ENCODE data around the gene LHX2.

LHX2 gene

DNA sequence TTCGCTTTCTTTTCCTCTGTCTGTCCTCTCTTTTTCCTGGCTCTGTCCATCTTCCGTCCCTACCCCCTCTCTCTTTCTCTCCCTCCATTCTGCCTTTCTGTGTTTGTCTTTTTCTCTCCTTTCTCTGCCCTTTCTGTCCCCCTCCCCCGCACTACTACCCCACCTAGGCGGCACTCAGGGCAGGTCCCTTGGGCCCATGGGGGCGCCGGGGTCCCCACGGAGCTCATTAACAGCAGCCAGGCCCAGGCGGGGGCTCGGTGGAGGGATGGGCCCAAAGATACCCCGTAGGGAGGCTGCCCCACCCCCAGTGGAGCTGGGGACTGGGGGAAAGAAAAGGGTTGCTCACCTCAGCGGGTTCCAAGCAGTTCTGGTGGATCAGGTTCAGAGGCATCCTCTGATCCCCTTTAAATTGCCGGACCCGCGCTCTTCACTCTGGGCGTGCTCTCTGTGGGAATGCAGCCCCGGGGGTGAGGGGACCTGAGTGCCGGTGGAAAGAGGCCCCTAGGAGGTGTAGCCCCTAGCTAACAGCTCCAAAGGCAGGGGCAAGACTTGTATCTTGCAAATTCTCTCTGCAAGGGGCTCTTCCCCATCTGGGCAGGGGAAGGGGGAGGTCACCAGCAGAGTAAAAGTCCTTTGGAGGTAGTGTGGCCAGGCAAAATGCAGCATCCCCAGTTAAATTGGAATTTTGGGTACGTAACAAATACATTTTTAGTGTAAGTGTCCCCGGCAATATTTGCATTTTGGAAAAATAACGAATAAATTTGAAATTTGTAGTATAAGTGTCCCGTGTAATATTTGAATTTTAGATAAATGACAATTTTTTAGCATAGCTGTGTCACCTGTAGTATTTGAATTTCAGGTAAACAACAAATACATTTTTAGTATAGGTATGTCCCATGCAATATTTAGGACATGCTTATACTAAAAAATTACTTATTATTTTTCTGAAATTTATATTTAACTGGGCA, 7.4 kb downstream of the LHX2 start:
- DNase-seq (ENCODE audit: low read depth in 1 of 2, low spot score in 1 of 2) = no peak
- in situ Hi-C loops (cut with HindIII; ENCODE audit: low pct_unique_long_range_greater_than_20kb, low sequenced_read_pairs) = no loop called here
- TF ChIP-seq JUND (IDR thresholded peaks at IDR 0.05; ENCODE audit: low read depth) = no peak

- no peak for DNase-seq (ENCODE audit: low read depth in 1 of 2, low spot score in 1 of 2)
- in situ Hi-C loops (cut with HindIII; ENCODE audit: low pct_unique_long_range_greater_than_20kb, low sequenced_read_pairs) = no loop called here
- no peak for TF ChIP-seq JUND (IDR thresholded peaks at IDR 0.05; ENCODE audit: low read depth)
These were observed 8.4 kb downstream of the LHX2 start for GRCh38 chr9:124019771-124020519.

- no peak for TF ChIP-seq JUND (IDR thresholded peaks at IDR 0.05; ENCODE audit: low read depth)
- in situ Hi-C loops (cut with HindIII; ENCODE audit: low pct_unique_long_range_greater_than_20kb, low sequenced_read_pairs) = no loop called here
- DNase-seq (ENCODE audit: low read depth in 1 of 2, low spot score in 1 of 2) = no peak
These were observed 9.2 kb downstream of the LHX2 start for GRCh38 chr9:124020520-124021384.

- no peak for TF ChIP-seq JUND (IDR thresholded peaks at IDR 0.05; ENCODE audit: low read depth)
- in situ Hi-C loops (cut with HindIII; ENCODE audit: low pct_unique_long_range_greater_than_20kb, low sequenced_read_pairs) = no loop called here
- DNase-seq (ENCODE audit: low read depth in 1 of 2, low spot score in 1 of 2) = no peak
These were observed 9.8 kb downstream of the LHX2 start for GRCh38 chr9:124021385-124021769.

- DNase-seq (ENCODE audit: low read depth in 1 of 2, low spot score in 1 of 2) = no peak
- in situ Hi-C loops (cut with HindIII; ENCODE audit: low pct_unique_long_range_greater_than_20kb, low sequenced_read_pairs) = no loop called here
These were observed 10.9 kb downstream of the LHX2 start for GRCh38 chr9:124022201-124023121.

DNA sequence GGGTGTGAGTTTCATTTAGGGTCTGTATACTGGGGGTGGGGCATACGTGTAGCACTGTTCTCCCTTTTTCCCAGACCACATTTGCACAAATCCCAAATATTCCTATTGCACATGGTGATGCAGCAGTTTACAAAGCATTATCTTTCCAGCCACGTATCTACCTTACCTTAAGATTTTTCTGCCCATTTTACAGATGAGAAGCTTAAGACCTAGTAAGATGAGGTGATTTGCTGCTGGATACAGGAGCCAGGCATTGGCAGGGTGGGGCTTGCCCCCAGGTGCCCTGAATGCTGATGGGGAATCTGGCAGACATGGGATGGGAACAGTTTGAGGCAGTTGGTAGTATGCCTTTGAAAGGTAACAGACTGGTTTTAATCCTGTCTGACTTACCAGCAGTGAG, 12.5 kb downstream of the LHX2 start:
- no peak for TF ChIP-seq JUND (IDR thresholded peaks at IDR 0.05; ENCODE audit: low read depth)
- DNase-seq (ENCODE audit: low read depth in 1 of 2, low spot score in 1 of 2) = no peak
- in situ Hi-C loops (cut with HindIII; ENCODE audit: low pct_unique_long_range_greater_than_20kb, low sequenced_read_pairs) = no loop called here

More at GRCh38 chr9:124022201-124023121, 10.9 kb downstream of the LHX2 start:
- no peak for TF ChIP-seq JUND (IDR thresholded peaks at IDR 0.05; ENCODE audit: low read depth)

DNA sequence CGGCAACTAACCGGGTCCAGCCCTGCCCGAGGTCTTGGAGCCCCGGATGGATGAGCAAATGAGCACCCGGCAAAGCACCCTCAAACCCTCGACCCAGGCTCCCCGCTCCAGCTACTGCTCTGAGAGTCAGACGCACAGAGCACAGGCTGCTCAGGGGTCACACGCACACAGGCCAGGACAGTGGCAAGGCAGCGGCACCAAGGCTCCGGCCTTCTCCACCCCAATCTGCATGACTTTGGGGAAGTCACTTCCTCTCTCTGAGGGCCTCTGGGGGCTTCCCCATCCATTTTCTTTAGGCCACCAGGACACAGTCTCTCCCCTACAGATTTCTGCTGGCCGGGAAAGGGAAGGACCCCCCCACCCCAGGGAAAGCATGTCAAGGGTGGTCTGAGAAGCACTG, 18.0 kb downstream of the LHX2 start:
- in situ Hi-C loops (cut with HindIII; ENCODE audit: low pct_unique_long_range_greater_than_20kb, low sequenced_read_pairs) = no loop called here
- no peak for DNase-seq (ENCODE audit: low read depth in 1 of 2, low spot score in 1 of 2)
- TF ChIP-seq JUND (IDR thresholded peaks at IDR 0.05; ENCODE audit: low read depth) = no peak

DNA sequence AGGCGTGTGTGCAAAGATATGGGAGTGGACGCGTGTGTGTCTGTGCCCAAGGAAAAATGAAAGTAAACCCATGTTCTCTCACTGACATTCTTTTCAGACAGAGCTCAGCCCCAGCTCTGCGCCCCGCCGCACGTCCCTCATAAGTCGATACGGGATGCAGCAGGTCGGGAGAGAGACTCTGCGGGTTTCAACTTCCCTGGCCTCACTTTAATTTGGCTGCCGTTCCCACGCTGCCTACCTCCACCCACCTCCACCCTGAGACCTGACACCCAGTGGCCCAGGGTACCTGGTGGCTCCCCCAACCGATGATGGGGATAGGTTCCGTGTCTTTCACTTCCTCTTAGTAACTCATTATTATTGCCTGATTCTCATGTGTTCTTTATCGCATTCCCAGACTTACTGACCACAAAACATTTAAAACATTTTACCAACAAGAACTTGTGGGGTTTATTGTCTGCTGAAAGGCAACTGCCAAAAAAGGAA, 19.4 kb downstream of the LHX2 start:
- no peak for DNase-seq (ENCODE audit: low read depth in 1 of 2, low spot score in 1 of 2)
- no peak for TF ChIP-seq JUND (IDR thresholded peaks at IDR 0.05; ENCODE audit: low read depth)
- in situ Hi-C loops (cut with HindIII; ENCODE audit: low pct_unique_long_range_greater_than_20kb, low sequenced_read_pairs) = no loop called here

DNA sequence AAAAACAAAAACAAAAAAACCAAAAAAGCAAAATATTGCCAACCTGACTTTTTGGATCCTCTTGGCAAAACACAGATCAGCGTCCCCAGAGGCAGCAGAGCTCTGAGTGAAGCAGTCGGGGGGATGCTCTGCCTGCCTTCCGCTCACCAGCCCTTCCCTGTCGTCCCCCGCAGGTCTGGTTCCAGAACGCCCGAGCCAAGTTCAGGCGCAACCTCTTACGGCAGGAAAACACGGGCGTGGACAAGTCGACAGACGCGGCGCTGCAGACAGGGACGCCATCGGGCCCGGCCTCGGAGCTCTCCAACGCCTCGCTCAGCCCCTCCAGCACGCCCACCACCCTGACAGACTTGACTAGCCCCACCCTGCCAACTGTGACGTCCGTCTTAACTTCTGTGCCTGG, 20.7 kb downstream of the LHX2 start:
- no peak for DNase-seq (ENCODE audit: low read depth in 1 of 2, low spot score in 1 of 2)
- in situ Hi-C loops (cut with HindIII; ENCODE audit: low pct_unique_long_range_greater_than_20kb, low sequenced_read_pairs) = no loop called here
- no peak for TF ChIP-seq JUND (IDR thresholded peaks at IDR 0.05; ENCODE audit: low read depth)

GRCh38 chr9:124033348-124033747, 21.8 kb downstream of the LHX2 start:
- no peak for DNase-seq (ENCODE audit: low read depth in 1 of 2, low spot score in 1 of 2)
- in situ Hi-C loops (cut with HindIII; ENCODE audit: low pct_unique_long_range_greater_than_20kb, low sequenced_read_pairs) = no loop called here
- no peak for TF ChIP-seq JUND (IDR thresholded peaks at IDR 0.05; ENCODE audit: low read depth)

DNA sequence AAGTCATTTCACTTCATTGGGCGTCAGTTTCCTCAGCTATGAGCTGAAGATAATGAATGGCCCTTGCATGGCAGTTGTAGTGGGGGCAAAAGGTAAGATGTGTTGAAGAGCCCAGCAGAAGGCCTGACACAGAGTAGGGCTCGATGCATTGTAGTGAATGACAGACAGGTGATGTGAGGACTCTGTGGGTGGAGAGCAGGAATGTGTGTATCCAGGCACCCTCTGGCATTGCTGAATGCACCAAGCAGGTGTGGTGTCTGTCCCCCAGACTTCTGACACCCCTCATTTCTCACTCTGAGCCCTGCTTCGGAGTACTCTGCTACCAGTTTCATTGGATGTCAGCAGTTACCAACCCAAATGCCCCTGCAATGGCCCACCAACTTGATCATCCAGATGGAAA, 22.4 kb downstream of the LHX2 start:
- TF ChIP-seq JUND (IDR thresholded peaks at IDR 0.05; ENCODE audit: low read depth) = no peak
- DNase-seq (ENCODE audit: low read depth in 1 of 2, low spot score in 1 of 2) = no peak
- in situ Hi-C loops (cut with HindIII; ENCODE audit: low pct_unique_long_range_greater_than_20kb, low sequenced_read_pairs) = no loop called here
